ENCODE measurements around the gene HCK. TPM values are rescaled to one million over a fixed set of nuclear protein-coding genes. Genes with fewer than 3 reads are reported as not detected.

The HCK gene
- total and polyA plus RNA-seq, 9 of the 15 experiments (the other 6 are each of a cell fraction or from before 2014, with no cell fraction given), result 0.09 to 0.51 (median 0.27) TPM; not detected in 6

- TF ChIP-seq TOE1 (IDR thresholded peaks at IDR 0.05; ENCODE audit: borderline replicate concordance) (no peak), TOE1 (CRISPR knock-in tag; IDR thresholded peaks at IDR 0.05; ENCODE audit: borderline replicate concordance, low read depth) (no peak), ZNF436 (CRISPR knock-in tag; IDR thresholded peaks at IDR 0.05) (0 out of 2 replicates have a peak, but pooled peaks have one; percentile 37), RBM25 (IDR thresholded peaks at IDR 0.05; ENCODE audit: low read depth, low read length, severe bottlenecking) (peak; percentile 23), ZHX1 (conservative IDR thresholded peaks at IDR 0.05; ENCODE audit: low read length) (no peak), GATA2 (CRISPR knock-in tag; IDR thresholded peaks at IDR 0.05) (no peak), ZKSCAN8 (CRISPR knock-in tag; IDR thresholded peaks at IDR 0.05) (no peak), ZNF431 (CRISPR knock-in tag; IDR thresholded peaks at IDR 0.05) (no peak), SREBF1 (IDR thresholded peaks at IDR 0.05; ENCODE audit: borderline replicate concordance, low read depth, low read length) (no peak), FOSL1 (tag; conservative IDR thresholded peaks at IDR 0.05) (no peak), RREB1 (CRISPR knock-in tag; IDR thresholded peaks at IDR 0.05) (no peak), BRD9 (IDR thresholded peaks at IDR 0.05; ENCODE audit: low read depth, partially characterized antibody) (no peak)
Measured at GRCh38 chr20:32089637-32090362, 37.8 kb downstream of the HCK start (continued).

Data from K562 (cell line).